BLaER1 (cell line): Measurements from ENCODE around the gene ETNK2.
"Not testable (repeated sequence)": the region's sequence is repeated elsewhere in the genome, so short reads cannot be mapped to it uniquely, and the experiment has no call there.

Experiments
- H3K27ac ChIP-seq: shearing (Covaris generic); formaldehyde crosslinking; 2 replicates; pipeline ENCODE4 v1.8.1; 2022
- H3K27me3 ChIP-seq: shearing (Covaris generic); formaldehyde crosslinking; 2 replicates; pipeline ENCODE4 v1.8.1; 2022
- H3K36me3 ChIP-seq: shearing (Covaris generic); formaldehyde crosslinking; 2 replicates; pipeline ENCODE4 v1.8.1; 2022
- H3K4me1 ChIP-seq: shearing (Covaris generic); formaldehyde crosslinking; 2 replicates; pipeline ENCODE4 v1.8.1; 2022
- H3K4me2 ChIP-seq: shearing (Covaris generic); formaldehyde crosslinking; 2 replicates; pipeline ENCODE4 v1.8.1; 2022
- H3K4me3 ChIP-seq: shearing (Covaris generic); formaldehyde crosslinking; 2 replicates; pipeline ENCODE4 v1.8.1; 2022
- H3K9ac ChIP-seq: shearing (Covaris generic); formaldehyde crosslinking; 2 replicates; pipeline ENCODE4 v1.8.1; 2022
- H3K9me3 ChIP-seq: shearing (Covaris generic); formaldehyde crosslinking; 2 replicates; pipeline ENCODE4 v1.8.1; 2022
- H4K20me1 ChIP-seq: shearing (Covaris generic); formaldehyde crosslinking; 2 replicates; pipeline ENCODE4 v1.8.1; 2022
- Cebpa-rat ChIP-seq: shearing (Covaris generic); IDR thresholded peaks from 2 replicates; pipeline ENCODE4 v1.8.1; 2022

The ETNK2 gene

DNA sequence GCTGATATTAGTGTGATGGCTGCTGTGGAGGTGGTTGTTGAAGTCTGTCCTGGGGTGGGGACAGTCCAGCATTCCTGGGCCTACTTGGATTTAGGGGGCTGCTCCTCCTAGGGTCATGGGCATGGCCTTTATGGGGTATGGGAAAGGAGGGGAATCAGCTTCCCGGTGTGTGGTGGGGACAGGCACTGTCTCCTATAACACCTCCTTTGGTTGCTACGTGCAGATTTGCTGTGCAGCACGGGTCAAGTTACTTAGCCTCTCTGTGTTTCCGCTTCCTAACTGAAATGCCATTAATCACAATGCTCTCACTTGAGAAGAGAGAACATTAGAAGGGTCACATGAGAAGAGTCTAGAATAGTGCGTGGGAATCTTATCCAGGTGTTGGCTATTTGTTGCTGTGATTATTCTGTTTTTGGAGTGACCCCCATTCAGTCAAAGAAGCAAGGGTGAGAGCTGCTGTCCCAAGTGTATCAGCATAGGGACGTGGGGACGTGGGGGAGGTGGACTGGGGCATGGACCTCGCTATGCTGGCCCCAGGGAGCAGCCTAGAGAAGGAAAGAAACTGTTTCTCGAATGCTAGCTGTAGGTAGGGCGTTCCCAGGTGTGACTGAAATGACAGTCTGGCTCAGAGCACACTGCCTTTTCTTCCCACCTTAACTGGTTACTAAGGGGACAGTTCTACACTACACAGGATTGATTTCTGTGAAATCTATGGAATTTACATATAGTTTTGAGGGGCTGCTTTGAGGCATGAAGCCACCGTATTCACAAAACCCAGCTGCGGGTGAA is 59.0 kb downstream of the ETNK2 start:
- Histone ChIP-seq H3K4me2 (no peak overlapping the region), H4K20me1 (no peaks in the 10 kb centered on the region), H3K9me3 (no peaks in the 10 kb centered on the region), H3K27me3 (no peaks in the 10 kb centered on the region), H3K36me3 (no peaks in the 10 kb centered on the region), H3K4me1 (peaks cover 4% of the 10 kb centered on the region; the same call in 1 of the 2 replicates), H3K27ac (no peak overlapping the region), H3K4me3 (no peak overlapping the region), H3K9ac (no peak overlapping the region)
- TF ChIP-seq Cebpa-rat = no peak

DNA sequence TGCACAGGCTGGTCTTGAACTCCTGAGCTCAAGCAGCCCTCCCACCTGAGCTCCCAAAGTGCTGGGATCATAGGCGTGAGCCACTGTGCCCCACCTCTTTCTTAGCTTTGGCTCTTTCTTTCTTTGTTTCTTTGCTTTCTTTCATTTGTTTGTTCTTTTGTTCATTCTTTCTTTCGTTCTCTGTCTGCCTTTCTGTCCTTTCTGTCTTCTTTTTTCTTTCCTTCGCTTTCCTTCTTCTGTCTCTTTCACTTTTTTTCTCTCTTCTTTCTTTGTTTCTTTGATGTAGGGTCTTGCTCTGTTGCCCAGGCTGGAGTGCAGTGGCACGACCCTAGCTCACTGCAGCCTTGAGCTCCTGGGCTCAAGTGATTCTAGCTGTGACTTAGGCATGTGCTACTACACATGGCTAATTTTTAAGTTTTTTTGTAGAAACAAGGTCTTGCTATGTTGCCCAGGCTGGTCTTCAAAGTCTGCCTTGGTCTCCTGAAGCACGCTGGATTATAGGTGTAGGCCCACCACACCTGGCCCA is 60.0 kb downstream of the ETNK2 start:
- Histone ChIP-seq H3K4me2 (no peak overlapping the region), H3K4me3 (no peak overlapping the region), H3K9ac (no peak overlapping the region), H3K36me3 (no peaks in the 10 kb centered on the region), H3K9me3 (no peaks in the 10 kb centered on the region), H3K27me3 (no peaks in the 10 kb centered on the region), H3K27ac (no peak overlapping the region), H3K4me1 (peaks cover 4% of the 10 kb centered on the region; the same call in 1 of the 2 replicates), H4K20me1 (no peaks in the 10 kb centered on the region)
- no peak for TF ChIP-seq Cebpa-rat

DNA sequence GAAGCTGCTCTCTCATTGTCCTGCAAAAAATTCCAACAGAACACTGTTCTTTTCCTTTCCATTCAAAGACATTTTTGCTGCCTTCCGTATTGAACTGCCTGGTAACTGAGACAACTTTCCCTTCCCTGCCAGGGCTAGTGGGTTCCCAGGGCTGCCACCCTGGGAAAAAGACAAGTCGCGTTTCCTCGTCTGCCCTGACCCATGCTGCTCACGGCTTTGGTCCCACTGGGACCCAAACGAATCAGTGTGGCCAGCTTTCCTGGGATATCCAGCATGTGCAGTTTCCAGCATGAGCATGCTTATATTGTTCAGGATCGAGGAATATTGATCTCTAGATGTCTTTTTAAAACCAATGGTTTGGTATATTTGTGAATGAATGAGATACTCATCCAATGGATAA is 60.8 kb downstream of the ETNK2 start:
- Histone ChIP-seq H3K4me3 (no peak overlapping the region), H4K20me1 (no peaks in the 10 kb centered on the region), H3K9ac (no peak overlapping the region), H3K27ac (no peak overlapping the region), H3K27me3 (no peaks in the 10 kb centered on the region), H3K9me3 (no peaks in the 10 kb centered on the region), H3K4me1 (peaks cover 4% of the 10 kb centered on the region; the same call in 1 of the 2 replicates), H3K4me2 (no peak overlapping the region), H3K36me3 (no peaks in the 10 kb centered on the region)
- TF ChIP-seq Cebpa-rat = no peak

DNA sequence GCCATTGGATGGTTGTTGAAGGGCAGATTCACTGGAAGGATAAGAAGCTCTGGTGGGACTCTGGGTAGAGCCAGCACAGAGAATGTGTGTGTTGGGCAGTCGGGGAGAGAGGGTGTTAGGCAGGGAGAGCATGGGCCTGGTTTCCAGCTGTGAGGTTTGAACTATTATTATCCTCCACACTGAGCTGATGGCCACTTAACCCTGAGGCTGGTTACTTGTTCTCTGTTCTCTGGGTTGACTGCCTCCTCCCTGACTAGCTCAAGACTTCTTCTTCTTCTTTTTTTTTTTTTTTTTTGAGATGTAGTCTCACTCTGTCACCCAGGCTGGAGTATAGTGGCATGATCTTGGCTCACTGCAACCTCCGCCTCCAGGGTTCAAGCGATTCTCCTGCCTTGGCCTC is 61.7 kb downstream of the ETNK2 start:
- H3K4me3 ChIP-seq, H3K9me3 ChIP-seq, H4K20me1 ChIP-seq, H3K36me3 ChIP-seq, H3K4me1 ChIP-seq, H3K27ac ChIP-seq, H3K27me3 ChIP-seq, H3K4me2 ChIP-seq, H3K9ac ChIP-seq: not testable (repeated sequence)

DNA sequence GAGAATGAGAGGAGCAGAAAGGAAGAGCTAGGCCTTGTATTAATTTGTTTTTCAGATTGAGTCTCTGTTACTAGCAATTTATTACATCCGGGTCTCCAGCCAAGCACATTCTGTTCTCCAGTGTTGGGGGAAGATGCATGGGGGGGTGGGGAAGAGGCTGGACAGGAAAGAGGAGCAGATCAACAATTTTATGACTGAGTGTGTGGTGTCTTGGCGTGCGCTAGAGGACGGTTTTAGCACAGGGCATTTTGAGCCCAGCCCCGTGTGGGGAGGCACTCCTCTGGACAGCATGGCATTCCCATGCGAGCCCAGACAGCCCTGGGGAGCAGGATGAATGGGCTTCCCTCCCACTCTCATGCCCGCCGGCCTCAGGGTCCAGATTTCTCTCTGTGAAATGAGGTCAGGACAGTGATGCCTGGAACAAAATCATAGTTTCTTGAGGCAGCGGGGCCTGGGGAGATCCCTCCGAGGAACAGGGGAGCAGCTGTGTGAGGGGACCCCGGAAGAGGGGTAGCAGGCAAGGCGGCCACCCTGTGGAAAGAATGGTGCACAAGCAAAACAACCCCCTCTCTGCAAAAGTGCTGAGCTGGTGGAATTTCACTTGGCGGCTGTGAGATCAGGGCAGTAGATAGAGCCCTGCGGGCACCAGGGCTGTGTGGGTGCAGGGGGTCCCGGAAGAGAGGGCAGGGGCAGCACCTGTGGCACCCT is 62.6 kb downstream of the ETNK2 start:
- no peak overlapping the region for H3K9ac ChIP-seq
- no peaks in the 10 kb centered on the region for H4K20me1 ChIP-seq
- no peak overlapping the region for H3K27ac ChIP-seq
- H3K4me1 ChIP-seq = peaks cover under 1% of the 10 kb centered on the region; the same call in 1 of the 2 replicates
- no peaks in the 10 kb centered on the region for H3K9me3 ChIP-seq
- no peaks in the 10 kb centered on the region for H3K27me3 ChIP-seq
- H3K4me3 ChIP-seq = no peak overlapping the region
- no peaks in the 10 kb centered on the region for H3K36me3 ChIP-seq
- no peak for TF ChIP-seq Cebpa-rat
- H3K4me2 ChIP-seq = no peak overlapping the region

DNA sequence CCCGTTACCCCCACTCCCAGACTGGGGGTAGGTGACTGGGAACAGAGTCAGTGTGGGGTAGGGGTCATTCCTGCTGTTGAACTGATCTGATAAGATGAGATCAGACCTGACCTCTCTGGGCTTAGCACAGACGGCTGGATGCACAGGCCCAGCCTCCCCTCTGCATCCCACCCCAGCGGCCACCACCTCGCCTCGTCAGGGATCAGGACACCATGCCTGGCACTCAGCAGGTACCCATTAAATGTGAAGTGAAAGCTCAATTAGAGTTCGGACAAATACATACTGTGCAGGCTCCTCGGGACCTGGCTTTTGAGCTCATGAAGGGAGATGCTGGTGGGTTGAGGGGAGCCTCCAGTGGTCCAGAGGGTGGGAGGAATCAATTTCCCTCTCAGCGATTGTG is 63.2 kb downstream of the ETNK2 start:
- Histone ChIP-seq H3K4me3 (no peak overlapping the region), H3K27me3 (no peaks in the 10 kb centered on the region), H4K20me1 (no peaks in the 10 kb centered on the region), H3K27ac (no peak overlapping the region), H3K36me3 (no peaks in the 10 kb centered on the region), H3K9me3 (no peaks in the 10 kb centered on the region), H3K9ac (no peak overlapping the region), H3K4me2 (no peak overlapping the region), H3K4me1 (no peaks in the 10 kb centered on the region)
- no peak for TF ChIP-seq Cebpa-rat

DNA sequence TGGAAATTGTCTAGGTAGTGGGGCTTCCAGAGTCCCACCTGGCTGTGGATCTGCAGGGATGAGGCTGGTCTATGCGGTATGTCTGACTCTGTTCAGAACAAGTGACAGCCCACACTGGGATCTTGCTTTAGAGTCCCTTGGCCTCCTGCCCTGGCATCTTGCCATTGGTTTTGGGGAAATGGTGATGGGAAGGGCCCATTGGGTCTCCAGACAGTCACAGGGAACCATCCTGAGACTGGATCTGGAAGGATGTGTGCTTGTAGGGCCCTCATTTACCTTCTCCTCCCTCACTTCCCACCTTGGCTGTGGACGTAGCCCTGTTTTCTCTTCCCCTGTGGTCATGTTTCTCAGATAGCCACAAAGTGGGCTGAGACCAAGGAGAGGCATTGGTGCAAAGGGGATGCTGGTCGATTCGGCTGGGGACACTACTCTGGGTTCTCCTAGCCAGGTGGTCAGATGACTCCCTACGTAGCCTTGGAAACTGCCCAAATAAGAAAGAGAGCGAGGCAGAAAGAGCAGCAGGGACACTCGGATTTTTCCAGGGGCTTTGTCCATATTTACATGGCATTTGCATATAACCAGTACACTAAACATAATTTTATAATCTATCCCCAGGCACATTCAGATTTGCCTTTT is 63.8 kb downstream of the ETNK2 start:
- Histone ChIP-seq H3K4me3 (no peak overlapping the region), H3K27ac (no peak overlapping the region), H3K4me2 (no peak overlapping the region), H3K9me3 (no peaks in the 10 kb centered on the region), H3K36me3 (no peaks in the 10 kb centered on the region), H3K27me3 (no peaks in the 10 kb centered on the region), H3K4me1 (no peaks in the 10 kb centered on the region), H3K9ac (no peak overlapping the region), H4K20me1 (no peaks in the 10 kb centered on the region)
- no peak for TF ChIP-seq Cebpa-rat

DNA sequence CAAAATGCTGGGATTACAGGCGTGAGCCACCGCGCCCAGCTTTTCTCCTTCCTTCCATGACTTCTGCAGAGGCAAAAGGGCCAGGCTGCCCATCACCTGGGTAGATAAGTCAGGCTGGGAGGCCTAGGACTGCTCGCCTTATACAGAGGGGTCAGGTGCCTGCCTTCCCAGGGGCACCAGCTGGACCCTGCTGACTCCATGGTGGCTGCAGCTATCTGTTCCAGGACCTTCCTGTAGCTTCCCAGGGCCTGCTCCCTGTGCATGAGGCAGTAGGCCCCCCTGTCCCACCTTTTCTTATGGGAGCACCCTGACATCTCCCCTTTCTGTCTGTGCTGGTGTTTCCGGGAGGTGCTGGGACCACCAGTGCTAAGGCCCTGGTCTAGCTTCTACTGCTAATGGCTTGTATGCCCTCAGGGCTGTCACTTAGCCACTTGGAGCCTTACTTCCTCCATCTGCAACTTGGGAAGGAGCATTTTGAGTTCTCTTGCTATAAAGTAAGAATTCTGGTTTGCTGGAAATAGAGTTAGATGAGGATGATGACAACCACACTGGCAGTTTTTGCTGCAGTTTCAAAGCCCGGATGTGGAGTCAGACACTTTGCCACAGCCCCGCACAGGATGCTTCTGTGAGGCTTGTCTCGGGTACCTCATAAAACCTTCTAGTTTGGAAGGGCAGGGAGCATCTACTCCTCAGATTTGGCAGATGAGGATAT is 64.5 kb downstream of the ETNK2 start:
- H3K27me3 ChIP-seq = no peaks in the 10 kb centered on the region
- no peak overlapping the region for H3K9ac ChIP-seq
- no peak overlapping the region for H3K4me2 ChIP-seq
- no peak overlapping the region for H3K27ac ChIP-seq
- no peaks in the 10 kb centered on the region for H3K9me3 ChIP-seq
- no peaks in the 10 kb centered on the region for H4K20me1 ChIP-seq
- H3K4me3 ChIP-seq = no peak overlapping the region
- no peak for TF ChIP-seq Cebpa-rat
- H3K36me3 ChIP-seq = no peaks in the 10 kb centered on the region
- no peaks in the 10 kb centered on the region for H3K4me1 ChIP-seq

DNA sequence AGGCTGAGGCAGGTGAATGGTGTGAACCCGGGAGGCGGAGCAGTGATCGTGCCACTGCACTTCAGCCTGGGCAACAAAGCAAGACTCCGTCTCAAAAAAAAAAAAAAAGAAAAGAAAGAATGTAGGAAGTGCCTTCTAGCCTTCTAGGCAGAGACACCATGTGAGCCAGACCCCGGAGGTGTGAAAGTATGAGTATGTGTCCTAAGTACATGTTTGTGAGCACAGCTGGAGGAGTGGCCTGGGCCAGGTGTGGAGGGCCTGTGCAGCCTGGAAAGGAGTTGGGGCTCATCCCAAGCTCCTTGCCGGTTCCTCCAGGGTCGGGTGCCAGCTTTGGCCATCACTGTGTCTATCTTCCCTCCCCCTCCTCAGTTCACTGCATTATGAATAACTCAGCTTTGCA is 66.0 kb downstream of the ETNK2 start:
- Histone ChIP-seq H3K4me1 (peaks cover 7% of the 10 kb centered on the region), H3K4me3 (no peak overlapping the region), H3K27me3 (no peaks in the 10 kb centered on the region), H3K36me3 (no peaks in the 10 kb centered on the region), H3K9me3 (no peaks in the 10 kb centered on the region), H3K9ac (no peak overlapping the region), H3K4me2 (no peak overlapping the region), H3K27ac (no peak overlapping the region), H4K20me1 (no peaks in the 10 kb centered on the region)
- TF ChIP-seq Cebpa-rat = no peak
